H1 (cell line): Measurements from ENCODE around the gene PPP3R2. TPM values are rescaled to one million over a fixed set of nuclear protein-coding genes. Genes with fewer than 3 reads are reported as not detected.

Experiments used
- CTBP2 ChIP-seq: IDR thresholded peaks from 2 replicates; pipeline ENCODE4 v1.7.0; 2011; ENCODE audit warnings: borderline replicate concordance, mild to moderate bottlenecking, moderate library complexity, mixed read lengths, low read length; ENCODE audit not compliant: insufficient read depth, insufficient read length
- USF2 ChIP-seq: IDR thresholded peaks from 2 replicates; pipeline ENCODE4 v1.6.1; 2011; ENCODE audit warnings: low read length, improper control_type of control experiment
- polyA plus RNA-seq, 7 experiments: library from polyadenylated mRNA; depleted of rRNA in 3 of 7; stranded (reverse) in 5 of 7; unstranded in 2 of 7; fragments of >200 nt in 5 of 7; fragments of 200-250 nt in 2 of 7; gene quantifications; 1 replicate in 5 of 7; 2 replicates in 1 of 7; 4 replicates in 1 of 7; pipeline versions ENCODE4 v1.2.1 to v1.2.3, GENCODE V29; 2011 to 2013; ENCODE audit warnings: missing spikeins in 2 of 7, mixed read lengths in 2 of 7
- total RNA-seq: library from RNA; stranded (reverse); fragmentation: NEBNext Ultra II Directional; extraction: Animal tissue kit (Norgen Biotek cat#: 25700); gene quantifications from 2 replicates; pipeline ENCODE4 v1.2.1, GENCODE V29; 2021

PPP3R2 gene
- total and polyA plus RNA-seq, 2 of the 8 experiments (the other 6 are each of a cell fraction or from before 2014, with no cell fraction given), result not detected

GRCh38 chr9:101569741-101570501, 24.8 kb downstream of the PPP3R2 start (continued):
- TF ChIP-seq USF2, result no peak
- TF ChIP-seq CTBP2, result no peak
- TF ChIP-seq, all 59 proteins: peak for 0
